Endothelial cell of umbilical vein (primary cell): Measurements from ENCODE around the gene CEP70.

ENCODE experiments used
- CTCF ChIP-seq, 2 donors: IDR thresholded peaks; 1 replicate in 1 of 2; 2 replicates in 1 of 2; pipeline ENCODE4 v1.5.1; 2011; ENCODE audit warnings: low read length in 2 of 2, mild to moderate bottlenecking in 2 of 2, moderate library complexity in 2 of 2, control low read depth in 1 of 2, inconsistent platforms in 1 of 2, low read depth in 1 of 2; ENCODE audit not compliant: insufficient read depth in 1 of 2; ENCODE audit errors: extremely low read depth in 1 of 2
- EZH2 ChIP-seq: IDR thresholded peaks from 2 replicates; pipeline ENCODE4 v1.6.1; 2012; ENCODE audit warnings: borderline replicate concordance, low read depth, mild to moderate bottlenecking, moderate library complexity, low read length, inconsistent platforms; ENCODE audit not compliant: severe bottlenecking

DNA sequence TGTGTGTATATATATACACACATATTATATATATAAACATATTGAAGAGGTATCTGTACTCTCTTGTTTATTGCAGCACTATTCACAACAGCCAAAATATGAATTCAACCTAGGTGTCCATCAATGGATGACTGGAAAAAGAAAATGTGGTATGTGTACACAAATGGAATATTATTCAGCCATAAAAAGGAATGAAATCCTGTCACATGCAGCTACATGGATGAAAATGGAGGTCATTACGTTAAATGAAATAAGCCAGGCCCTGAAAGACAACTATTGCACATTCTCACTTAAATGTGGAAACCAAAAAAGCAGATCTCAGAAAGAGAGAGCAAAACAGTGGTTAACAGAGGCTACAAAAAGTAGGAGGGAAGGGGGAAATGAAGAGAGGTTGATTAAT, 49.5 kb downstream of the CEP70 start:
- TF ChIP-seq CTCF (IDR thresholded peaks at IDR 0.05; ENCODE audit: extremely low read depth in 1 of 2, insufficient read depth in 1 of 2, low read depth in 1 of 2, low read length in 2 of 2) (no peak), EZH2 (no peak)
